AG09309 (cell line): Measurements from ENCODE around the gene UTP11.

Experiments
- DNase-seq: peaks from one replicate; pipeline ENCODE4 v3.0.0-alpha.2; 2010; ENCODE audit warnings: low read depth
- H3K4me3 ChIP-seq: 2 replicates; pipeline ENCODE4 v1.5.1; 2011; ENCODE audit warnings: mild to moderate bottlenecking, low read depth, low read length, moderate library complexity; ENCODE audit not compliant: control insufficient read depth
- TF ChIP-seq, protein P1 (sequence below): IDR thresholded peaks from 2 replicates; pipeline ENCODE4 v1.5.1; 2011; ENCODE audit warnings: mild to moderate bottlenecking, low read depth, low read length, inconsistent platforms; ENCODE audit not compliant: insufficient read depth, control insufficient read depth; ENCODE audit errors: missing control alignments

Gene UTP11

GRCh38 chr1:38003261-38004250, 9.0 kb upstream of the UTP11 start:
- peak overlapping the region; percentile 68 for H3K4me3 ChIP-seq
- no peak for DNase-seq
- TF ChIP-seq, protein P1, sequence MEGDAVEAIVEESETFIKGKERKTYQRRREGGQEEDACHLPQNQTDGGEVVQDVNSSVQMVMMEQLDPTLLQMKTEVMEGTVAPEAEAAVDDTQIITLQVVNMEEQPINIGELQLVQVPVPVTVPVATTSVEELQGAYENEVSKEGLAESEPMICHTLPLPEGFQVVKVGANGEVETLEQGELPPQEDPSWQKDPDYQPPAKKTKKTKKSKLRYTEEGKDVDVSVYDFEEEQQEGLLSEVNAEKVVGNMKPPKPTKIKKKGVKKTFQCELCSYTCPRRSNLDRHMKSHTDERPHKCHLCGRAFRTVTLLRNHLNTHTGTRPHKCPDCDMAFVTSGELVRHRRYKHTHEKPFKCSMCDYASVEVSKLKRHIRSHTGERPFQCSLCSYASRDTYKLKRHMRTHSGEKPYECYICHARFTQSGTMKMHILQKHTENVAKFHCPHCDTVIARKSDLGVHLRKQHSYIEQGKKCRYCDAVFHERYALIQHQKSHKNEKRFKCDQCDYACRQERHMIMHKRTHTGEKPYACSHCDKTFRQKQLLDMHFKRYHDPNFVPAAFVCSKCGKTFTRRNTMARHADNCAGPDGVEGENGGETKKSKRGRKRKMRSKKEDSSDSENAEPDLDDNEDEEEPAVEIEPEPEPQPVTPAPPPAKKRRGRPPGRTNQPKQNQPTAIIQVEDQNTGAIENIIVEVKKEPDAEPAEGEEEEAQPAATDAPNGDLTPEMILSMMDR: no peak

DNA sequence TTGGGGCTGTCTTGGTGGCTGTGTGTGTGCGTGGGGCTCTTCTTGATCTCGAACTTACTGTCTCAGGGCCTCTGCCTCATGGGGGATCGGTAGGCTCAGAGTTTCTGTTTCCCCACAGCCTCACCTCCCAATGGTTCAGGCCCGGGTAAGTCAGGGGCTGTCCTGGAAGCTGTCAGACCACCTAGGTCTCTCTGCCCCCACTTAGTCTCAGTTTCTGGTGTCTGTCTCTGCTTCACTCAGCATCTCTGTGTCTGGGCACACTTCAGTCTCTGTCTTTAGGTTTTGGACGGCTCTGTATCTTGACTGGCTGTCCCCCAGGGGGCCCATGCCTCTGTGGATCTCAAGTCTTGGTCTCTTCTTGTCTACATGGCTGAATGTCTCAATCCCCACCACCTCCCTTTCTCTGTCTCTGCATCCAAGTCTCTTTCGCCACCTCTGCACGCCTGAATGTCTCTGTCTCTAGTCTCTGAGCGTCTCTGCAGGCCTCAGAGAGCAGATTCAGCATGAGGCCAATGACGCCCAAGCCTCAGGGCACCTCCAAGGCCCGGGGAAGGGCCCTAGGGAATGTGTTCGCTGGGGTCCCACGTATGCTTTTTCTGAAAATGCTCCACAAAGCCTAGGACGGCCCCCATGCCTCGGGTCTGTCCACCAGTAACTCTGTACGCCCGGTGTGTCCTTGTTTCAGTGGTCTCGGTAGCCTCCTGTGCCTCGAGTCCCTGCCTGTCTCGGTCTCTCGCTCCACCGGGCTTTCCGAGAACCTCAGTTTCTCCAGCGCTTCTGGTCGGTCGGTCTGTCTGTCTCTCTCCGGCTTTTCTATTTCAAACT, 8.0 kb upstream of the UTP11 start:
- DNase-seq: no peak
- TF ChIP-seq, protein P1: no peak
- peak overlapping the region; percentile 68 for H3K4me3 ChIP-seq

DNA sequence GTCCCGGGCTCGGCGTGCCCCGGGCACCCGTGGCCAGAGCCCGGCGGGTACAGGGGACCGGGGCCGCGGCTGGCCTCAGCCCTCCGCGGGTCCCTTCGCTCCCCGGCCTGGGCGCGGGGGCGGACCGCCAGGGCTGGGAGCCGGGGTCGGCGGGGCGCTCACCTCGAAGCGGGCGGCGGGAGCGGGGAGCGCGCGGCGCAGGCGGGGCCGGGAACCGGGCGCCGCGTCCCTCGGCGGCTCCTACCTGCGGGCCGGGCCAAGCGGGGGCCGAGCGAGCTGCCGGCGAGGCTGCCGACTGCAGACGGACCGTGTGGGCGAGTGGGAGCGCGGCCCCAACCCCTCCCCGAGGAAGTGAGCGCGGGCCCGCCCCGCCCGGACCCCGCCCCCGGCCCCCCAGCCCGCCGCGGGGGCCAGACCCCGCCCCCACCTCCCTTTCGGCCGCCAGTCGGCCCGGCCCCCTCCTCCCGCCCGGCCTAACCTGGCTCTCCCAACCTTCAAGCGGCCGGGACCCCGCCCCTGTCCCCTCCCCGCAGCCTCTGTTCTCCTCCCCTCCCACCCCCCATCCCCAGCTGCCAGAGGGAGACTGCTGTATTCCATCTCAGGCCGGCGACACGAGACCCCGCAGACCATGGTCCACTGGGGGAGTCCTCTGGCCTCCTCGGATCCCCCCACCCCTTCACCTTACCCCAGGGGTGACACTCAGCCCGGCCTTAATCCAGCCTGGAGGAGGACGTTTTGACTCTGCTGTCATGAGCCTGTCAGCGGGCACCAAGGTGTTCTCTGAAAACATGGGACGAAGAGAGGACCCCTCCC, 7.1 kb upstream of the UTP11 start, which contains the start of gene FHL3:
TSS of gene FHL3 (minus strand) at position 320 of the 813 bp plus-strand sequence. CDS start 6,102 bp downstream, outside the sequence.
- DNase-seq: no peak
- TF ChIP-seq, protein P1: no peak
- peak within 1 kb of the TSS; percentile 68 for H3K4me3 ChIP-seq

DNA sequence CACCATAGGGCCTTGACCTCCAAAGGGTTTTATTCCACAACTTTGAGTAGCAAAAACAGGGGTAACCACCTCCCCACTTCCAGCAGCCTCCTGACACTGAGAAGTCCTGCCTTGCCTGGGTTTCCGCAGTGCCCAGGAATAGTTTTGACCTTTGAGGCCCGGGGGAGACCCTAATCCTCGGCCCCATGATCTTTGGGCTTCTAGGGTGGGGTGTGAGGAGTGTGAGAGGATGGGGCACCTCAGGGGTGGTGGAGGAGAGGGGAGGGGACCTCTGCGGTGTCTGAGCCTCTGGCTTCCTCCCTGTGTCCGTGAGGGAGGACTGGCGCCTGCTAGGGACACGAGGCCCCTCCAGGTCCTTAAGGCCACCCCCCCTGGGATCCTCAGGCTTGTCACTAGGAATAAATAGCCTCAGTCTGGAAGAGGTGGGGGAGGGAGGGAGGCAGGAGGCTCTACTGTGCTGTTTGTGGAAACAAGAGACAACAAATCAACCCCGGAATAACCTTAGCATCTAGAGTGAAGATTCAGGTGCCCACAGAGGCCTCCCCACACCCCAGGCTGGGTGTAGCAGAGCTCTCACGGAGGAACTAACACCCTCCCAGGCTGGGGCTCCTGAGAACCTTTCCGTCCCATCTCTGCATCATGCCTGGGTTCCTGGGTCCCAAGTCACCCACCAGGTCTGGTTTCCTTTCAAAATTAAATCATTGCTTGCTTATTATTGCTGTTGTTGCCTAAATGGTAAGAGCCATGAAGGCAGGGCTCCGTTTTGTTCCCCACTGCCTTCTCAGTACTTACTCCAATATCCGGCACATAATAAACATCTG, 6.3 kb upstream of the UTP11 start:
- no peak for DNase-seq
- TF ChIP-seq, protein P1: no peak
- H3K4me3 ChIP-seq: no peak overlapping the region

- TF ChIP-seq, protein P1: peak; percentile 8
- peak; percentile 52 for DNase-seq
- no peak overlapping the region for H3K4me3 ChIP-seq
These were observed 3.3 kb upstream of the UTP11 start for GRCh38 chr1:38009088-38009840.
